HG03571 (cell line): ENCODE measurements around the gene ELP5.

Experiments used
- ATAC-seq: cut with Tn5 transposase; IDR thresholded peaks from one replicate; pipeline ENCODE4 v1.9.1; 2021; ENCODE audit not compliant: unreplicated experiment

Gene ELP5

DNA sequence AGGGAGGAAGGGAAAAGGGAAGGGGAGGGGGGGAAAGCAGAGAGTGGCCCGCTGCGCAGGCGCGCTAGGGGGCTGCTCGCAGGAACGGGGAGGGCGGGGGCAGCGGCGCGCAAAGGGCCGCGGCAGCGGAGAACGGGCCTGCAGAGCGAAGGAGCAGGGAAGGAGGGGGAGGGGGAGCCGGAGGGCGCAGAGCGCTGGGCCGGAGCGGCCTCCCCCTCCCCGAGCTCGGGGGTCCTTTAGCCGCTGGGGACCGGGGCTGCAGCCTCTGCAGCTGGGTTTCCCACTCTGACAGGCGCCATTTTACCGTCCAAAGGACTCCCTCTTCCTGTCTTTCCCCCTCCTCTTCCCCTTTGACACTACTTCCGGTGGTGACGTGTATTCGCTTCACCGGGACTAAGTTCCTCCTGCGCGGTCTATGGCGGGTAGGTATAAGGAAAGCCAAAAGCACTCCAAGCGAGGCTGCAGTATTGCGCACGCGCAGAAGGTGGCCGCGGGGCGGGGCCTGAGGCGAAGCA is 297 bp upstream of the ELP5 start, which contains the start of gene CTDNEP1:
Gene CTDNEP1, minus strand, starts transcription at position 74 of the 515 bp plus-strand sequence. CDS start 438 bp downstream, outside the sequence.
- ATAC-seq: peak; percentile 68

DNA sequence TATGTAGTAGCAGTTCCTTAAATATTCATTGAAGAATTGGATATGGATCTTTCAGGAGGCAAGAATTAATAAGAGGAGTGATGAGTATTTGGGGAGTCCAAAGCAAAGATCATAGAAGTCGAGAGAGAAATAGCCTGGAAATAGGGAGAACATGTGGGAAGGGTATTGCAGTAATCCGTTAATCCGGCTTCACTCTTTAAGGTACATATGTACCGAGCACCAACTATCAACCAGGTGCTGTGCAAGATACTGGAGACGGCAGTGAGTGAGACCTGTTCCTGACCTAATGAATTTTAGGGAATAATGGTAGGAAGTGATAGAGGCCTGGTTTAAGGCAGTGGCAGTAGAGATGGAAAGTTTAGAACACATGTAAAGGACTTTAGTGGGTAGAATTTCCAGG is 1.1 kb downstream of the ELP5 start:
- no peak for ATAC-seq

DNA sequence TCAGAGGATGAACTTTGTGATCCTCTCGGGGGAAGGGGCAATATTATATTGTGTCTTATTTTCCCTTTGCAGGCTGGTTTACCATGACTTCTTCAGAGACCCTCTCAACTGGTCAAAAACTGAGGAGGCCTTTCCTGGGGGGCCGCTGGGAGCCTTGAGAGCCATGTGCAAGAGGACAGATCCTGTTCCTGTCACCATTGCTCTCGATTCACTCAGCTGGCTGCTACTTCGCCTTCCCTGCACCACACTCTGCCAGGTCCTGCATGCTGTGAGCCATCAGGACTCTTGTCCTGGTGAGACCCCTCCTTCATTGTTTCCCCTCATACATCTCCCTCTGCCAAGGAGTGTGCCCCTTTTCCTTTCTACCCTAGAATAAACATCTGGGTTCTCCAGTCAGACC is 2.5 kb downstream of the ELP5 start:
- no peak for ATAC-seq

DNA sequence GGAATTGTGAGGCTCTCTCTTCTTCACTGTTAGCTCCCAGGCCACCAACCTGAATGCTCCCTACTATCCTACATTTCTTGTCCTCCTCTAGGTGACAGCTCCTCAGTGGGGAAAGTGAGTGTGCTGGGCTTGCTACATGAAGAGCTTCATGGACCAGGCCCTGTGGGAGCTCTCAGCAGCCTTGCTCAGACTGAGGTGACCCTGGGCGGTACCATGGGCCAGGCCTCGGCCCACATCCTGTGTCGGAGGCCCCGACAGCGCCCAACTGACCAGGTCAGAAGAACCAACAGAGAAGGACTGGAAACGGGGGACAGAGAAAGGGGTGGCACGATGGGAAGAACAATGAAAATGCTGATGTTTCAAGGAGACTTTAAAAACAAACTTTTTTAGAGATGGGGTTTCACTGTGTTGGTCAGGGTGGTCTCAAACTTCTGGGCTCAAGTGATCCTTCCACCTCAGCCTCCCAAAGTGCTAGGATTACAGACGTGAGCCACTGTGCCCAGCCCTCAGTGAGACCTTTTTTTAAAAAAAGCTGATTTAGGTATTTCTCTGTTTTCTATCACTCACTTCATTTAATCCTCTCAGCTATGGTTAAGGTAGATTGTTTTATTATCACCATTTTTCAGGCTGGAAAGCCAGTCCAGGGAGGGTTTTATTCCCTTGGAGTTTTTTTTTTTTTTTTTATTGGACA is 4.9 kb downstream of the ELP5 start:
- ATAC-seq: no peak

DNA sequence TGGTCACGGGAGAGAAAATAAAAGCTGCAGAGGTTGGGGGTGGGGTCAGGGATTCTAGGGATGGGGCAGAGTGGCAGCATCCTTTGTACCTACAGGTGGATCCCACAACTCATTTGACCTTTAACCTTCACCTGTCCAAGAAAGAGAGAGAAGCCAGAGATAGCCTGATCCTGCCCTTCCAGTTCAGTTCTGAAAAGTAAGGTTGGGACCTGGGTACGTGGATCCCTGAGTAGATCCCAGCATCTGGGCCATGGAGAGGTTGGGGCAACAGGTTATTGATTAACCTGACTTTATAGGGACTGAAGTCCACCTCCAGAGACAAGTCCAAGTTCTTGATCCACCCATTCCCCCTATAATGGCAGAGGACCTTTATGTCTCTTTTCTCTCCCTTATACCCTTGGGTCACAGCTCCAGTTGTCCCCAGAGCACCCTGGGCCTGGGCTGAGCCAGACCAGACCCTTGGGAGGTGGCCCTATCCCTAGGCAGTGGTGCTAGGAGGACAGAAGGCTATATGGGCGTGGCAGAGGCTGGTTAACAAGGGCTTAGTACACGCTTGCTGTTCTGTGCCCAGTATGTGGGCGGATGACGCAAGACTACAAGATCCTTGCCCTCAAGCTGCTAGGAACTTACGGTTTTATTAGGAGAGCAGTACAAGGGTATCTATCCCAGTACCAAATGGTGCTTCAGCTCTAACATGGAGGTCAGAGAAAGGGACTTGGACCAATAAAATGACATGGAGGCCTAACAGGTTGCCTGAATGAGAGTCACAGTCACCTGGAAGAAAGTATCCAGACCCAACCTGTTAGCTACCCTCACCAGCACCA is 6.9 kb downstream of the ELP5 start:
- ATAC-seq: no peak

DNA sequence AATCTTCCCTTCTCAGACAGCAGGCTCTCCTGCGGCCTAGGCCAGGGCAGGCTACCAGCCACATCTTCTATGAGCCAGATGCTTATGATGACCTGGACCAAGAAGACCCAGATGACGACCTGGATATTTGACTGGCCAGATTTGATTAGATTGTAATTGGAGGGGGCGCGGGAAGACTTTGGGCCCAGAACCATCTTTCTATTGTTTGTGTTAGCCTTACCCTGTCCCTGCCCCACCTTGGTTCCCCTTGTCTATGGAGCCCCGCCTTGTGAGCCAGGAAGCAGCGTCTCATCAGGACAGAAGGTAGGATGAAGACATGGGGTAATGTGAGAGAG is 7.5 kb downstream of the ELP5 start:
- ATAC-seq: no peak

DNA sequence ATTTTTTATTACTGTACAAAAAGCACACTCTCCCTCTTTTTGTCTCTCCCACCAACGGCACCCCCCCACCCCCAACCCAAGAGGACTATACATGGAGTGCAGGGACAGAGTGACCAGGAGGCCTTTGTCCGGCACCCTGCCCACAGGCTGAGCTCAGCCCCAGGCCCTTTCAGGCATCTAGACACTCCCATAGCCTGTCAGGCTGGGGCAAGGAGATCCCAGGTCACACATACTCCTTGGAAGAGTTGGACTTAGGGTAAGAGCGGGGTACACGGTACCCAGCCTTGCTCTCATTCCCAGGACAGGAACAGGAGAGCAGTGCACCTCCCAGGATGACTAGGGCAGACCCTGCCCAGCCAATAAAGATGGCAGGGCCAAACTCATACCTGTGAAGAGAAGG is 8.1 kb downstream of the ELP5 start:
- ATAC-seq: no peak

DNA sequence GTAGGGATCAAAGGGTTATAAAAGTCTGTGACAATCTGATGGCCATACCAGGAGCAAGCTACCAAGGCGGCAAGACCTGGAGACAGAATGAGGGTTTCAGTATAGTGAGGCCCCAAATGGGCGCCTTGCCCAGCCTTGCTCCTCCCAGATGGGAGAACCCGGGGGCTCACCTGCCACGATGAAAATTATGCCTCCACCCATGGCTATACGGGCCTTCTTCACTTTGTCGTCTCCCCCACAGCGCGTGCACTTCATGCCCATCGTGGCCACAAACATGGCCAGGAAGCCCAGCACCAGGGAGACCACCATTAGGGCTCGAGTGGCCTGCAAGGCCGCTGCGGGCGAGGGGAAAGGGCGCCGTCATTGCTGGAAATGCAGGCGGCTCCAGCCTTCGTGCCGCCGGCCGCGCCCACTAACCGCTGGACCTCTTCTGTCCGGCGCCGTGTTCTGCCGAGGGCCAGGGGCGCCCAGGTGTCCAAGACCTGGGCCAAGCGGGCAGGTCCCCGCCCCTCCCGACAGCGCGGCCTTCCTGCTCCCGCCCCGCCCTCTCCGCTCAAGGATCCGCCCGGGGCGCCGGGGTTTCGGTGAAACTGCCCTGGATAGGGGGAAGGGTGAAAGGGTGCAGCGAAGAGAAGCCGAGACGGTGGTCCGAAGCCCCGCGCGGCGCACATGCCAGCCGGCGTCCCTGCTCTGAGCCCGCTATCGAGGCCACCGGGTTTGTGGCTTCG is 8.8 kb downstream of the ELP5 start:
- ATAC-seq: no peak

DNA sequence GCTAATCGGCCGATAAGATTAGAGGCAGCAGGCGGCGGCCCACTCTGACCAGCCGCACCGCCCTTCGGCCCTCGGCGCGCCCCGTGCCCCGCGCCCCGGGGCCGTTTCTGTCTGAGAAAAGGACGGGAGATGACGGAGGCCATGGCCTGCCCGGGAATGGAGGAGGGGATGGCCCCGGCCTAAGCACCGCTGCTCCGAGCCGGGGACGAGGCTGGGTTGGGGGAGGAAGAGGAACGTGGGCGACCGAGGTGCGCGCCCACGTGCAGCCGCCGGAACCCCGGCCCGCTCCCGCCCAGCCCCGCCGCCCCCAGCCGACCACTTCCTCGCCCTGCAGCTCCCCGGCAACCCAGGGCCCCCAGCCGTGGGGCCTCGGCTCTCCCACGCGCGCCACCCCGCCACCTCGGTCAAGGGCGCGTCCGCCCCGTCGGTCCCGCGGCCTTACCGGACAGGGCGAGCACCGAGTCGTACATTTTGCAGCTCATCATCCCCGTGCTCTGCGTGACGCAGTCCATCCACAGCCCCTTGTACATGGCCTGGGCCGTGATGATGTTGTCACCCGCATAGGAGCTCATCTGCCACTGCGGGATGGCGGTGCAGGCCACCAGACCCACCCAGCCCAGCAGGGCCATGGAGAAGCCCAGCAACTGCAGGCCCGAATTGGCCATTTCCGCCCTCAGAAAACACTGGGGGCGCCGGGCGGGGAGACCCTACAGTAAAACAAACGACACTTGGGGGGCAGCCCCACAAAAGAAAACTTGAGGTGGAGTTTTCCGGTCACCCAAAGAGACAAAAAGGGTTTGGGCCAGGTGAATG is 9.6 kb downstream of the ELP5 start:
- no peak for ATAC-seq

DNA sequence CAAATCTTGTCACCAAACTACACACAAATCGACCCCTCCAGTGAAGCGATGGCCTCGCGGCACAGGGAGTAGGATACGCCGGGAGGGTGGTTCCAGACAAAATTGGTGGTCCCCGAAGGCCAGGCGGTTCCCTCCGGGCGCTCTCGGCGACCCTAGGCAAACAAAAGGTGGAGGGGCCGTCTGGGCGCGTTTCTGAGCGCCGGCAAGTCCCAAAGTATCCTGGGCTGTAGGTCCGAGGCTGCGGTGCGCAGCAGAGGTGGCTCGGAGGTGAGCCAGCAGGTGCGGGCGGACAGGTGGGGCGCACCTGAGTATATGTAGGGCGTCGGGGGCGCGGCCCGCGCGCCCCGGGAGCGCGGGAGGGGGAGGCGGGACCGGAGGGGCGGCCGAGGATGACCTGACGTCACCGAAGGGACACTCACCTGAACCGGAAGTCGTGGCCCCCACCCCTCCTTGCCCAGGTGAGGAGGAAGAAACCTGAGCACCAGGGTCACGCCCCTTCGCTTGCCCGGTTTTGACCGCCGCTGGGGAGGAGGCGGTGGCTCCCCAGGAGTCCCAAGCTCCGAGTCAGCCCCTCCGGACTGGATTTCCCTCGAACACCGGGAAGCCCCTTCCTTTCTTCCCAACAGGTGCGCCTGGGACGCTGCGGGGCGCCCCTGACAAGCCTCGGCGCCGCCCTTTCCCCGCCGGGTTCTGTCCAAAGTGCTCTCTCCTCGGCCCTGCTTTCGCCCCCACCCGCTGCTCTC is 10.3 kb downstream of the ELP5 start, which contains the start of gene CLDN7:
Gene CLDN7, minus strand, starts transcription at position 287 of the 743 bp plus-strand sequence. CDS start 435 bp downstream, outside the sequence.
- ATAC-seq: no peak

DNA sequence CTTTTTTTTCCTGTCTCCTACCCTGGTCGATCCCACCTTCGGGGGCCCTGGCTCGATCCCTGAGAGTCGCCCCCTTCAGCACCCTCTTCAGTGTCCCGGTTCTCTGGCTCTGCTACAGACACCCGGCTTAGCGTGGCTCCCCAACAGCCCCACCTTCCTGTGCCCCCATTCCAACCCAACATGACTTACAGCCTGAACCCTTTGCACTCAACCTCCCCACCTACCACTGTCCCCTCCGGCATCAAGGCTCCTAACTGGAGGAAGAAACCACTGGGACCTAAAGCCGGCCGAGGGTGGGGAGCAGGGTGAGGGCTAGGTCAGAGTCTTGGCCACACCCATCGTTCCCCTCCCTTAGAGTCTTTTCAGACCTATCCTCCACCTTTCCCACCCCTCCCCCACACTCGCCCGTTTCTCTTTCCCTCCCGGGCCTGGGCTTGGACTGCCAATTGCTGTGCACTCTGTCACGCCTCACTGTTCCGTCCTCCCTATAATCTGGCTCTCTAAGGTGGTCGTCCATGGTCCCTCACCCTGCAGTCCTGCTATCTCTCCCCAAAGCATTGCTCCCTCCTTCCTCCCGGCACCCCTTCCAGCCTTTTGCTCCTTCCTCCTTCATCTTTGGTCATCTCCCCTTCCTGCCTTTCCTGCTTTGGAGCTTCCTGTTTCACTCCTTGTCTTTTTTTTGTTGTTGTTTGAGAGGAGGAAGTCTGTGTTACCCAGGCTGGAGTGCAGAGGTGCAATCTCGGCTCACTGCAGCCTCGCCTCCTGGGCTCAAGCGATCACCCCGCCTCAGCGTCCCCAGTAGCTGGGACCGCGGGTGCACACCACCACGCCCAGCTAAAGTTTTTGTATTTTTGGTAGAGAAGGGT is 11.2 kb downstream of the ELP5 start:
- ATAC-seq: no peak

DNA sequence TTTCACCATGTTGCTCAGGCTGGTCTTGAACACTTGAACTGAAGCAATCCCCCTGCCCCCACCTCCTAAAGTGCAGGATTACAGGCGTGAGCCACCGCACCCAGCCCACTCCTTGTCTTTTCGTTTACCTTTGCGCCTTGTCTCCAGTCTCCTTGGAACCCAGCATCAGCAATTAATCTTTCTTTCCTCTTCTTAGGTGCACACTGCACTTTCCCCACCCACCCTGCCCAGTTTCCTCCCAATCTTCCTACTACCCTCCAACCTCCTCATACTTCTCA is 11.7 kb downstream of the ELP5 start:
- no peak for ATAC-seq

DNA sequence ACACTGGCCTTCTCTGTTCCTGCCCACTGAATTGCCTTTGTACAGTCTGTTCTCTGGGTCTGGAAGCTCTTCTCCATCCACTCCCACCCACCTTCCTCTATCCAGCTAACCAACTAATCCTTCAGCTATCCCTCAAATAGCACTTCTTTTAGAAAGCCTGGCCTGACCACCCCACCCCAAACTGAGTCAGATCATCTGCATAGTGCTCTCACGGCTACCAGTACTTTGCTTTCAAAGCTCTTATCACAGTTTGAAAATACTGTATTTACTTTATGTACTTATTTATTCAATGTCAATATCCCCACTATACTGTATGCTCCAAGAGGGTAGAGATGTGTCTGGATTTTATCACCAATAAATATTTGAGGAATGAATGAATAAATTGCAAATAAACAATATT is 14.8 kb downstream of the ELP5 start:
- ATAC-seq: no peak

DNA sequence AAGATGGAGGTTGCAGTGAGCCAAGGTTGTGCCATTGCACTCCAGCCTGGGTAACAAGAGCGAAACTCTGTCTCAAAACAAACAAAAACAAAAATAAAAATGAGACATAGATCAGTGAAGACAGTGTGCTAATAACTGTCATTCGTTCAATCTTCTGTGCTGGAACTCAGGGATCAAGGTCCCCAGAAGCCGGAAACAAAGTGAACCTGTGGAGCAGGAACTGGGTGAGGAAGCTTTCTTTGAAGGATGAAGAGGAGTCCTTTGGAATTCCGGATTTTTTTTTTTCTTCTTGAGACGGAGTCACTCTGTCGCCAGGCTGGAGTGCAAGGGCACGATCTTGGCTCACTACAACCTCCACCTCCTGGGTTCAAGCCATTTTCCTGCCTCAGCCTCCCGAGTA is 27.4 kb downstream of the ELP5 start:
- ATAC-seq: no peak

DNA sequence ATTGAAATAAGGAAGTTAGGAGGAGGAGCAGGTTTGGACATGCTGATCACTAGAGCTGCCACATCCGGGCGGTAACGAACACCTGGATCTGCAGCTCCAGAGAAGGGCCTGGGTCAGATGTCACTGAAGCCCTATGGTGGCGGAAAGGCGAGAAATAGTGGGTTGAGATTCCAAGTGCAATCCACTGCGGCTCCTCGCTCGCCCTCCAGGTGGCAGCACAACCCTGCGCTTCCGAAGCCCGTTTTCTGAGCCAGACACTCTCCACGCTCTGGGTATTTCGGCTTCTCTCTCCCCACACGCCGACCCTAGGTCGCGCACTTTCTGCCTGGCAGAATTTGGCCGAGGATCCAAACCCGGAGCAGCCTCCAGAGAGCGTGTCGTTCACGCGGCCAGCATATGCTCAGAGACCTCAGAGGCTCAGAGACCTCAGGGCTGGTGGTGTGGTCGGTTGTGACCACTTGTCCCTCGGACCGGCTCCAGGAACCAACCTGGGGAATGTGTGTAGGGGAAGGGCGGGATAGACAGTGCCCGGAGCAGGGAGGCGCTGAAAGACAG is 28.6 kb downstream of the ELP5 start:
- ATAC-seq: peak; percentile 44

DNA sequence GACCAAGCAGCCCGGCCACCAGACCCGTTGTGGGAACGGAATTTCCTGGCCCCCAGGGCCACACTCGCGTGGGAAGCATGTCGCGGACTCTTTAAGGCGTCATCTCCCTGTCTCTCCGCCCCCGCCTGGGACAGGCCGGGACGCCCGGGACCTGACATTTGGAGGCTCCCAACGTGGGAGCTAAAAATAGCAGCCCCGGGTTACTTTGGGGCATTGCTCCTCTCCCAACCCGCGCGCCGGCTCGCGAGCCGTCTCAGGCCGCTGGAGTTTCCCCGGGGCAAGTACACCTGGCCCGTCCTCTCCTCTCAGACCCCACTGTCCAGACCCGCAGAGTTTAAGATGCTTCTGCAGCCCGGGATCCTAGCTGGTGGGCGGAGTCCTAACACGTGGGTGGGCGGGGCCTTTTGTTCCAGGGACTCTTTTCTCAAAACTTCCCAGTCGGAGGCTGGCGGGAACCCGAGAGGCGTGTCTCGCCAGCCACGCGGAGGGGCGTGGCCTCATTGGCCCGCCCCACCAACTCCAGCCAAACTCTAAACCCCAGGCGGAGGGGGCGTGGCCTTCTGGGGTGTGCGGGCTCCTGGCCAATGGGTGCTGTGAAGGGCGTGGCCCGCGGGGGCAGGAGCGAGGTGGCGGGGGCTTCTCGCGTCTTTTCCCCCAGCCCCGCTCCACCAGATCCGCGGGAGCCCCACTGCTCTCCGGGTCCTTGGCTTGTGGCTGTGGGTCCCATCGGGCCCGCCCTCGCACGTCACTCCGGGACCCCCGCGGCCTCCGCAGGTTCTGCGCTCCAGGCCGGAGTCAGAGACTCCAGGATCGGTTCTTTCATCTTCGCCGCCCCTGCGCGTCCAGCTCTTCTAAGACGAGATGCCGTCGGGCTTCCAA is 29.3 kb downstream of the ELP5 start, which contains the start of gene SLC2A4:
Gene SLC2A4, plus strand, starts transcription at position 645 of the 879 bp plus-strand sequence. Its CDS starts 217 bp downstream, at position 862.
- peak; percentile 52 for ATAC-seq

DNA sequence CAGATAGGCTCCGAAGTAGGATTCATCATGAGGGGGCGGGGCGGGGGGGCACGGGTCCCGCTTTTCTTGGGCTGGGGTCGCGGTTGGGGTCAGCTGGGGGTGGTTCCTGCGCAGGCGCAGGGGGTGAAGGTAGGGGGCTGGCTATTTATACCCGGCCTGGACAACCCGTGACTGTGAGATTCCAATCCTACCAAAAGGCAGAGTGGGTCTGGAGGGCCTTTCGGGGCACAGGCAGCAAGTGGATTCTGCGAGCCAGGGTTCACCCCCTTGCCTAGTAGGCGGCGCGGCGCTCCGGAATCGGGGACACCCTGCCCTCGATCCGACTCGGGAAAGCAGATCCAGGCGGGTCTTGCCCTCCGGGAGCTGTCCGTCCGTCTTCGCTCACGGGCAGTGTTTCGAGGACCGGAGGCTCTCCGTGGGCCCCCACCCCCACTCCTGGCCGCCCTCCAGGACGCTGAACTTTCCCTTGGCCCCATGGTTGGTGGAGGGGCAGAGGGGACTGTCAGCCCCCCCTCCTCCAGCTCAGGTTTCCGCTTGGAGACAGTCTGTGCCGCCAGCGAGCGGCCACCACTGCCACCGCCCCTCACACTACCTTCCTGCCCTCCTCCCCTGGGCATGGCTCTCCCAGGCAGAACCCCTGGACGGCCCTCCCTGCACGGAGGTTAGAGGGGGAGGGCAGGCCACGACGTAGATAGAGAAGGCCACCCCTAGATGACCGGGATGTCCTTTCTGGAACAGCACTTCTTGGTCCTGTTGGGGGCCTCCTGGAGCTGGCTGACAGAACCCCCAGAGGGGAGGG is 30.1 kb downstream of the ELP5 start:
- ATAC-seq: no peak
